Fibroblast of mammary gland (primary cell): Measurements from ENCODE around the gene TSPAN14.

Source experiments
- DNase-seq: peaks from one replicate; pipeline ENCODE4 v3.0.0-alpha.2; 2010; ENCODE audit warnings: low read depth
- H3K4me3 ChIP-seq: 2 replicates; pipeline ENCODE4 v1.5.1; 2011; ENCODE audit warnings: low read depth, mild to moderate bottlenecking, low read length, moderate library complexity; ENCODE audit not compliant: control insufficient read depth
- TF ChIP-seq, protein P1 (sequence below): conservative IDR thresholded peaks from 2 replicates; pipeline ENCODE4 v1.5.1; 2011; ENCODE audit warnings: low read depth, low read length, inconsistent platforms; ENCODE audit not compliant: control insufficient read depth, insufficient read depth

Gene TSPAN14

DNA sequence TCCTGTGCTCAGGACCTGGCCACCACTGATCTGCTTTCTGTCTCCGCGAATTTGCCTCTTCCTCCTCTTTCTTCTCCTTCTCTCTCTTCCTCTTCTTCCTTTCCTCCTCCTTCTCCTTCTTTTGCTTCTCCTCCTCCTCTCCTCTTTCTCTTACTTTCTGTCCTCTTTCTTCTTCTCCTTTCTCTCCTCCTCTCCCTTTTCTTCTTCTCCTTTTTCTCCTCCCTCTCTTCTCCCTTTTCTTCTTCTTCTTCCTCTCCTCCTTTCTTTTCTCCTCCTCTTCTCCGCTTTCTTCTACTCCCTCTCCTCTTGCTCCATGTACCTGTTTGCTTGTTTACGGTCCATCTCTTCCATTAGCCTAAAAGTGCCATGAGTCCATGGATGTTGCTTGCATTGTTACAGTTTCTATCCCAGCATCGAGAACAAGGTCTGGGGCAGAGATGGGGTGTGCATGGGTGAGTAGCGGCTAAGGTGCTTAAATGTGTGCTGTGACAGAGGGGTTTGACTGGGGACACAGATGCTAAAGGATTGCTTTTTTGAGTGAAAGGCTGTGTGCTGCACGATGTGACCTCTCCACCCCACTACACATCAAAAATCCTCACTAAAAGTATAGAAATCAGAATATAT, 91.3 kb downstream of the TSPAN14 start:
- H3K4me3 ChIP-seq: no peak overlapping the region
- DNase-seq: no peak
- TF ChIP-seq, protein P1, sequence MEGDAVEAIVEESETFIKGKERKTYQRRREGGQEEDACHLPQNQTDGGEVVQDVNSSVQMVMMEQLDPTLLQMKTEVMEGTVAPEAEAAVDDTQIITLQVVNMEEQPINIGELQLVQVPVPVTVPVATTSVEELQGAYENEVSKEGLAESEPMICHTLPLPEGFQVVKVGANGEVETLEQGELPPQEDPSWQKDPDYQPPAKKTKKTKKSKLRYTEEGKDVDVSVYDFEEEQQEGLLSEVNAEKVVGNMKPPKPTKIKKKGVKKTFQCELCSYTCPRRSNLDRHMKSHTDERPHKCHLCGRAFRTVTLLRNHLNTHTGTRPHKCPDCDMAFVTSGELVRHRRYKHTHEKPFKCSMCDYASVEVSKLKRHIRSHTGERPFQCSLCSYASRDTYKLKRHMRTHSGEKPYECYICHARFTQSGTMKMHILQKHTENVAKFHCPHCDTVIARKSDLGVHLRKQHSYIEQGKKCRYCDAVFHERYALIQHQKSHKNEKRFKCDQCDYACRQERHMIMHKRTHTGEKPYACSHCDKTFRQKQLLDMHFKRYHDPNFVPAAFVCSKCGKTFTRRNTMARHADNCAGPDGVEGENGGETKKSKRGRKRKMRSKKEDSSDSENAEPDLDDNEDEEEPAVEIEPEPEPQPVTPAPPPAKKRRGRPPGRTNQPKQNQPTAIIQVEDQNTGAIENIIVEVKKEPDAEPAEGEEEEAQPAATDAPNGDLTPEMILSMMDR: no peak

DNA sequence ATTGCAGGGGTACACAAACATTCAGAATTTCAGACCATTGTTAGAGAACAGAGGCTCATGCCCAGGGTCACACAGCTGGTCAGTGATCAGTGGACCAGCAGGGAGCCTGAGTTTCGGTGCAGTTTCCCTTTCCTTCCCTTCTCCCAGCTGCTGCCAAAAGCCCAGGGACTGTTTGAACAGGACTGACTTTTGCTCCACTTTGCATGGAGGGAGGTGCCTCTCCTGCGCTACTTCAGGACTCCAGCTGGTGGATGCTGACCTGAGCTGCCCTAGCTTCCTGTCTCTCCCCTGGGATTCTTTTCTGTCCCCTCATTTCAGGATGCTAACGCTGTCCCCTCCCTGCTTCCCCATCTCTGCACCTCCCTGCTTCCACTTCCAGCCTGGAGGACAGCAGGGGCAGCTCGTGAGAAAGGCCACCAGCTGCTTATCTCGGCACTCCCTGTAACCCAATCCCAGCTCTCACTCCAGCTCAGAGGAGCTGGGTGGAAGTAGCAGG, 98.1 kb downstream of the TSPAN14 start:
- no peak overlapping the region for H3K4me3 ChIP-seq
- TF ChIP-seq, protein P1: no peak
- no peak for DNase-seq

DNA sequence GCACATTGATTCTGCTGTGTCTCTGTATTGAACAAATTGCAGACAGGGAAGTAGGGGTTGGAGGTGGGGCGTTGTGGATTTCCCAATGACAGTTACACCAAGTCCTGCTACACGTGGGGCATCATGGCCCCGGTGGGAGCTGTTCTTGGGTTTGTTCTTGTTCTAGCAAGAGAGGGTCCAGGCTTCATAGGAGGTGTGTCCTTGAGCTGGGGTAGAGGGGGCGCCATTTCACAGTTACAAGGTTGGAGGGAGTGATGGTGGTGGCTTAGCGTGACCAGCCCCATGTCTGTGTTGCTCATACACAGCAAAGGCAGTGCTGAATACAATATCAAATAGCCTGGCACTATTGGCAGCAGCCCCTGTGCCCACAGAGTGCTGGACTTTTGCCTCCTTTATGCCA, 99.3 kb downstream of the TSPAN14 start:
- no peak for DNase-seq
- TF ChIP-seq, protein P1: no peak
- no peak overlapping the region for H3K4me3 ChIP-seq

DNA sequence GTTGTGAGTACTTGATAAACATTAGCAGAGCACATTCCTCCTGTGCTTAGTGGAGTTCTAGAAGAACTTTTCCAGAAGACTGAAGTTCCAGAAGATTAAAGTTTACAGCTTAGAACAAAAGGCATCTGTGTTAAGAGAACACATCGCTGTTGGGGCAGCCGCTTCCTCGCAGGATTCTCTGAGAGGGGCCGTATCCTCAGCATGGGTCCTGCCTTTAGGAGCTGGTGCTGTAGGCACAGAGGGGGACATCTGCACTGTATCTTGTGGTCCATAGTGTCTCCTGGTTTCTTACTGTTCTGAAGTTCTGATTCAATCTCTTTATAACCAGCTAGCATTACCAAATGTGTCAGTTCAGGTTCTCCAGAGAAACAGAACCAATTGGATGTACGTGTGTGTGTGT, 99.9 kb downstream of the TSPAN14 start:
- DNase-seq: no peak
- TF ChIP-seq, protein P1: no peak
- no peak overlapping the region for H3K4me3 ChIP-seq

DNA sequence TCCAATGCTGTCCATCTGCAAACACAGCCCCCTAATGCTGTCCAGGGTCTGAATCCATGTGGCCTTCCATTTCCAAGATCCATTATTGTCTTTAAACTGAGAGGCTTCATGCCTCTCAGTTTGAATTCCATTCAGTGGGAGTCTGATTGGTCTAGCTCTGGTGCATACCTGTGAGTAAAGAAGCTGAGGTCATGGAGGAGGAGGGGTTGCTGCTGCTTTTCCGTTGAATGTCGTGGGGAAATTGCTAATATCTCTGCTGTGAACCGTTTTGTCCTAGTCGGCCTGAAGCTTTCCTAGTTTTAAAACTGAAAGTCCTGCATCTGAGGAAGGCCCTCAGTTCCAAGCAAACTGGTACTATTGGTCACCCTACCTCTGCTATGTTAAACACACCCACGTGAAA, 101.3 kb downstream of the TSPAN14 start:
- no peak for DNase-seq
- TF ChIP-seq, protein P1: no peak
- H3K4me3 ChIP-seq: no peak overlapping the region

DNA sequence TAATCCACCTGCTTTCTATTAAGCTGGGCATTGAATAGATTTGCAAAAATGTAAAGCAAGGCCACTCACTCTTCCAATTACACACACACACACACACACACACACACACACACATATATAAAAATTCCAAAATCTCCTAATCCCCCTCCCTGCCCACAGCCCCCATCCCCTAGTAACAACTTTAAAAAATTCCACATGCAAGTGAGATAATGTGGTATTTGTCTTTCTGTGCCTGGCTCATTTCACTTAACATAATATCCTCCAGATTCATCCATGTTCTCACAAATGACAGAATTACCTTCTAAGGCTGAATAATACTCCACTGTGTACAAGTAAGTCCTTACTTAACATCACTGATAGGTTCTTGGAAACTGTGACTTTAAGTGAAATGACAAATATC, 107.8 kb downstream of the TSPAN14 start:
- DNase-seq: no peak
- TF ChIP-seq, protein P1: no peak
- H3K4me3 ChIP-seq: no peak overlapping the region
